ENCODE data around the gene PAPSS1. TPM values are rescaled to one million over a fixed set of nuclear protein-coding genes. Genes with fewer than 3 reads are reported as not detected.
"Not testable (repeated sequence)": the region's sequence is repeated elsewhere in the genome, so short reads cannot be mapped to it uniquely, and the experiment has no call there.

PAPSS1 gene
- total RNA-seq, 1 donor from 2014 or later: 39.7 TPM

- H3K4me3 ChIP-seq (ENCODE audit: low read length in 3 of 3); H3K36me3 ChIP-seq (ENCODE audit: control insufficient read depth in 3 of 3, insufficient read depth in 3 of 3, low read length in 3 of 3); H3K9ac ChIP-seq (ENCODE audit: low read depth in 1 of 3, low read length in 3 of 3); H3K27ac ChIP-seq (ENCODE audit: low read depth, low read length); H3K27me3 ChIP-seq (ENCODE audit: control insufficient read depth in 3 of 3, insufficient read depth in 3 of 3, low read length in 3 of 3); H3K9me3 ChIP-seq (ENCODE audit: control insufficient read depth in 3 of 3, low read length in 3 of 3): not testable (repeated sequence)
- H3K4me1 ChIP-seq (ENCODE audit: control insufficient read depth in 3 of 3, insufficient read depth in 3 of 3, low read length in 3 of 3): peaks cover 0 to 13% (median 0%) of the 10 kb centered on the region in 3 donors
These were observed 9.0 kb upstream of the PAPSS1 start for GRCh38 chr4:107729050-107729449.

- not testable (repeated sequence) for H3K4me3 ChIP-seq (ENCODE audit: low read length in 3 of 3); H3K4me1 ChIP-seq (ENCODE audit: control insufficient read depth in 3 of 3, insufficient read depth in 3 of 3, low read length in 3 of 3); H3K9ac ChIP-seq (ENCODE audit: low read depth in 1 of 3, low read length in 3 of 3); H3K27ac ChIP-seq (ENCODE audit: low read depth, low read length); H3K27me3 ChIP-seq (ENCODE audit: control insufficient read depth in 3 of 3, insufficient read depth in 3 of 3, low read length in 3 of 3); H3K36me3 ChIP-seq (ENCODE audit: control insufficient read depth in 3 of 3, insufficient read depth in 3 of 3, low read length in 3 of 3); H3K9me3 ChIP-seq (ENCODE audit: control insufficient read depth in 3 of 3, low read length in 3 of 3)
These were observed 6.3 kb upstream of the PAPSS1 start for GRCh38 chr4:107726131-107726925.

- H3K9ac ChIP-seq (ENCODE audit: low read depth in 1 of 3, low read length in 3 of 3): no peak overlapping the region
- no peaks in the 10 kb centered on the region for H3K4me1 ChIP-seq (ENCODE audit: control insufficient read depth in 3 of 3, insufficient read depth in 3 of 3, low read length in 3 of 3)
- no peaks in the 10 kb centered on the region for H3K36me3 ChIP-seq (ENCODE audit: control insufficient read depth in 3 of 3, insufficient read depth in 3 of 3, low read length in 3 of 3)
- H3K9me3 ChIP-seq (ENCODE audit: control insufficient read depth in 3 of 3, low read length in 3 of 3): no peaks in the 10 kb centered on the region
- no peaks in the 10 kb centered on the region for H3K27me3 ChIP-seq (ENCODE audit: control insufficient read depth in 3 of 3, insufficient read depth in 3 of 3, low read length in 3 of 3)
- H3K27ac ChIP-seq (ENCODE audit: low read depth, low read length): no peak overlapping the region
- no peak overlapping the region for H3K4me3 ChIP-seq (ENCODE audit: low read length in 3 of 3)
These were observed 5.3 kb upstream of the PAPSS1 start for GRCh38 chr4:107725281-107725859.

DNA sequence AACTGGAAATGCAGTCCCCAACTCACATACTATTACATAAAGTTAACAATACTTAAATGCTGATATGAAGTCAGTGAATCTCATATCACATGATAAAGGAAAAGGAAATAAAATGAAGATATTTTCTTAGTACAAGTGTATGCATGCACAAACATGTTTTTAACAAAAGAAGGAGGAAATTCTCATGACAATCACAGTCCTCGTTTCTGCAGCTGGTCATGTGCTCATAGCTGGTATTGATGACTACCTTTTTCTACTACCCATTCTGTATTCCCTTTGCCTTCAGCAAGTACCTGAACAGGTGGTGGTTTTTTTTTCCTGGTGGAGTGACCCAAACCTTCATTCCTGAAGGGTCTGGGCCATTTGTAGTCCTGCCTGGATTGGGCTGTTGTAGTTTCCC is 3.3 kb upstream of the PAPSS1 start:
- H3K9ac ChIP-seq (ENCODE audit: low read depth in 1 of 3, low read length in 3 of 3); H3K27me3 ChIP-seq (ENCODE audit: control insufficient read depth in 3 of 3, insufficient read depth in 3 of 3, low read length in 3 of 3); H3K4me3 ChIP-seq (ENCODE audit: low read length in 3 of 3); H3K27ac ChIP-seq (ENCODE audit: low read depth, low read length); H3K36me3 ChIP-seq (ENCODE audit: control insufficient read depth in 3 of 3, insufficient read depth in 3 of 3, low read length in 3 of 3); H3K9me3 ChIP-seq (ENCODE audit: control insufficient read depth in 3 of 3, low read length in 3 of 3): not testable (repeated sequence)
- peaks cover 5 to 12% (median 12%) of the 10 kb centered on the region in 3 donors for H3K4me1 ChIP-seq (ENCODE audit: control insufficient read depth in 3 of 3, insufficient read depth in 3 of 3, low read length in 3 of 3)

DNA sequence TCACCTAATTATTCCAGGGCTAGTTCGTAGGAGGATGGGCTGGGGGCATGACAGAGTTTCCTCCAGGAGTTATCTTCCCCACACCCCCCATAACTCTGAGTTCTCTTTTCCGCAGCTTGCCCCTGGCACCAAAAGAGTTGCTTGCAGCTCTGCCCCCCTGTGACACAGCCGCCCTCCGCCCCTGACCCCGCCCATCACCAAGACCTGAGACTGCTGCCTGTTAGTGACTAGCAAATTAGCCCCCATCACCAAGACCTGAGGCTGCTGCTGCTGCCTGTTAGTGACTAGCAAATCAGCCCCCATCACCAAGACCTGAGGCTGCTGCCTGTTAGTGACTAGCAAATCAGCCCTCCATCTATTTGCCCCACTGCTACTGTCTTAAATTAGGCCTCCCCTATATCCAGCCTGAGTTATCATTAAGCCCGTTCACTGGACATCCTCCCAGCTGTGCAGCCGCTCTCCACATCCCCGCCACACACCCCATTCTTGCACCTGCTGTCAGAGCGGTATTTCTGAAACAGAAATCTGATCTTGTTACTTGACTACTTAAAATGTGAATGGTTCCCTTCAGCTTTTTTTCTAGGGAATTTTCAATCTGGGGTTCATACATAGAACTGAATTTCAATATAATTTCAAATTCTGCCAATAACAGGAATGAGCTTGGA is 1.5 kb upstream of the PAPSS1 start:
- Histone ChIP-seq H3K27me3 (ENCODE audit: control insufficient read depth in 3 of 3, insufficient read depth in 3 of 3, low read length in 3 of 3) (no peaks in the 10 kb centered on the region), H3K9me3 (ENCODE audit: control insufficient read depth in 3 of 3, low read length in 3 of 3) (no peaks in the 10 kb centered on the region), H3K9ac (ENCODE audit: low read depth in 1 of 3, low read length in 3 of 3) (peak overlapping the region in 1 of 3 donors; percentile 1), H3K27ac (ENCODE audit: low read depth, low read length) (no peak overlapping the region), H3K4me3 (ENCODE audit: low read length in 3 of 3) (peak overlapping the region in 1 of 3 donors; percentile 89), H3K36me3 (ENCODE audit: control insufficient read depth in 3 of 3, insufficient read depth in 3 of 3, low read length in 3 of 3) (no peaks in the 10 kb centered on the region), H3K4me1 (ENCODE audit: control insufficient read depth in 3 of 3, insufficient read depth in 3 of 3, low read length in 3 of 3) (peaks cover 5 to 12% (median 12%) of the 10 kb centered on the region in 3 donors)

DNA sequence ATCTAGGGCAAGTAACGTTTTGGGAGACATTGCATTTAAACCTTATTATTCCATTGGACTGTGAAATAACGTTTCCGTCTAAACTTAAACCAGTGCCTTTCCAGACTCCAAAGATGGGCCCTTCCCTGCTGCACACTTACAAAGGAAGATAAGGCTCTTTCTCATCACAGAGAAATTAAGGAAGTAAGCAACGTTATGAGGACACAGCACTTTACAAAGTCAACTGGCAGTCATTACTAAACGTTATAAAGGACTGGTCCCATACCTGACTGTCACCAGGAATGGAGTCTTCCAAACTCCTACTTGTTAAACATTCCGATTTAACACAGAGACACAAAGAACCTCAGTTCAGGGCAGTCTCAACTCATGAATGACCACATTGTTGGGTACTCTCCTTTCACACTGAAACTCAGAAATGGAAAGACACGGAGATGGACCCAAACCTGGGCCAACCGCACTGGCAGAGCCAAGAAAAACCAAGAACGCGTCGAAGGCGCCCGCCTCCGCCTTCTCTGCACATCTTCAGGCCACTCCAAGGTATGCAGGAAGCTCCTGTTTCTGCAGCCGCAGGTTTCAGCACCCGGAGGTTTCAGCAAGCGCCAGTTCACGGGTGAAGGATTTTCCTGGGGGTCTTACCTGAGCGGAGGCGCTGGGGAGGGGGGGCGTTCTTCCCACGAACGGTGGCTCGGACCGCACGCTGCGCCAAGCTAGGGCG is 670 bp downstream of the PAPSS1 start:
- Histone ChIP-seq H3K9ac (ENCODE audit: low read depth in 1 of 3, low read length in 3 of 3) (peak overlapping the region; percentile 69 to 85 (median 78)), H3K4me3 (ENCODE audit: low read length in 3 of 3) (peak overlapping the region; percentile 65 to 89 (median 88)), H3K27ac (ENCODE audit: low read depth, low read length) (peak overlapping the region; percentile 79), H3K27me3 (ENCODE audit: control insufficient read depth in 3 of 3, insufficient read depth in 3 of 3, low read length in 3 of 3) (no peaks in the 10 kb centered on the region), H3K9me3 (ENCODE audit: control insufficient read depth in 3 of 3, low read length in 3 of 3) (no peaks in the 10 kb centered on the region), H3K4me1 (ENCODE audit: control insufficient read depth in 3 of 3, insufficient read depth in 3 of 3, low read length in 3 of 3) (peaks cover 5 to 12% (median 12%) of the 10 kb centered on the region in 3 donors), H3K36me3 (ENCODE audit: control insufficient read depth in 3 of 3, insufficient read depth in 3 of 3, low read length in 3 of 3) (no peaks in the 10 kb centered on the region)

- Histone ChIP-seq H3K36me3 (ENCODE audit: control insufficient read depth in 3 of 3, insufficient read depth in 3 of 3, low read length in 3 of 3) (no peaks in the 10 kb centered on the region), H3K27ac (ENCODE audit: low read depth, low read length) (no peak overlapping the region), H3K4me3 (ENCODE audit: low read length in 3 of 3) (peak overlapping the region in 2 of 3 donors; percentile 1 to 89), H3K9ac (ENCODE audit: low read depth in 1 of 3, low read length in 3 of 3) (no peak overlapping the region), H3K27me3 (ENCODE audit: control insufficient read depth in 3 of 3, insufficient read depth in 3 of 3, low read length in 3 of 3) (no peaks in the 10 kb centered on the region), H3K9me3 (ENCODE audit: control insufficient read depth in 3 of 3, low read length in 3 of 3) (no peaks in the 10 kb centered on the region), H3K4me1 (ENCODE audit: control insufficient read depth in 3 of 3, insufficient read depth in 3 of 3, low read length in 3 of 3) (peaks cover 5 to 12% (median 12%) of the 10 kb centered on the region in 3 donors)
These were observed 1.6 kb downstream of the PAPSS1 start for GRCh38 chr4:107718351-107718965.

- Histone ChIP-seq H3K4me3 (ENCODE audit: low read length in 3 of 3) (no peak overlapping the region), H3K4me1 (ENCODE audit: control insufficient read depth in 3 of 3, insufficient read depth in 3 of 3, low read length in 3 of 3) (peaks cover 1 to 10% (median 8%) of the 10 kb centered on the region in 3 donors), H3K9ac (ENCODE audit: low read depth in 1 of 3, low read length in 3 of 3) (no peak overlapping the region), H3K27ac (ENCODE audit: low read depth, low read length) (no peak overlapping the region), H3K36me3 (ENCODE audit: control insufficient read depth in 3 of 3, insufficient read depth in 3 of 3, low read length in 3 of 3) (no peaks in the 10 kb centered on the region), H3K27me3 (ENCODE audit: control insufficient read depth in 3 of 3, insufficient read depth in 3 of 3, low read length in 3 of 3) (no peaks in the 10 kb centered on the region), H3K9me3 (ENCODE audit: control insufficient read depth in 3 of 3, low read length in 3 of 3) (no peaks in the 10 kb centered on the region)
These were observed 5.8 kb downstream of the PAPSS1 start for GRCh38 chr4:107714256-107714655.

DNA sequence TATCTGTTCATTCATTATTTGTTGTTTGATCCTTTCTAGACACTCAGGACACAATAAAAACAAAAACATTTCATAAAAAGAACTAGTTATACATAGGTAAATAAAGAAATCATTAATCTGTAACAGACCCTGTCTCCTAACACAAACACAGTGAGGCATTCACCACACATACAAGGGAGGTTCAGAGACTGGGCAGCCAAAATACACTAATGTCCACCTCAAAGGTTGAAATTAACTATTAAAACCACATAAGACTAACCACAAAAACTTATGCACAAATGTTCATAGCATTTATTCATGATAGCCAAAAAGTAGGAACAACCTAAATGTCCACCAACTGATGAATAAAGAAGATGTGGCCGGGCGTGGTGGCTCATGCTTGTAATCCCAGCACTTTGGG is 7.8 kb downstream of the PAPSS1 start:
- no peaks in the 10 kb centered on the region for H3K4me1 ChIP-seq (ENCODE audit: control insufficient read depth in 3 of 3, insufficient read depth in 3 of 3, low read length in 3 of 3)
- no peaks in the 10 kb centered on the region for H3K36me3 ChIP-seq (ENCODE audit: control insufficient read depth in 3 of 3, insufficient read depth in 3 of 3, low read length in 3 of 3)
- peaks cover 0 to 2% (median 2%) of the 10 kb centered on the region in 3 donors for H3K9me3 ChIP-seq (ENCODE audit: control insufficient read depth in 3 of 3, low read length in 3 of 3)
- H3K4me3 ChIP-seq (ENCODE audit: low read length in 3 of 3): no peak overlapping the region
- H3K27me3 ChIP-seq (ENCODE audit: control insufficient read depth in 3 of 3, insufficient read depth in 3 of 3, low read length in 3 of 3): no peaks in the 10 kb centered on the region
- H3K27ac ChIP-seq (ENCODE audit: low read depth, low read length): no peak overlapping the region
- no peak overlapping the region for H3K9ac ChIP-seq (ENCODE audit: low read depth in 1 of 3, low read length in 3 of 3)
